SK-N-SH treated with all-trans-retinoic acid at 6 μM for 48 hours (cell line): ENCODE results near the gene GPR137C.

Experiments used
- ISL1 ChIP-seq: fragments of 250-450 bp; sonication (Bioruptor Pico); IDR thresholded peaks from 2 replicates; pipeline ENCODE4 v2.1.2; 2022; ENCODE audit warnings: mild to moderate bottlenecking, moderate library complexity
- POU6F1 ChIP-seq: fragments of 250-450 bp; sonication (Bioruptor Pico); IDR thresholded peaks from 2 replicates; pipeline ENCODE4 v1.8.0; 2021; ENCODE audit warnings: low read depth, mild to moderate bottlenecking, moderate library complexity, borderline replicate concordance
- SNAI2 ChIP-seq: fragments of 250-450 bp; sonication (Bioruptor Pico); IDR thresholded peaks from 2 replicates; pipeline ENCODE4 v1.5.0; 2020; ENCODE audit warnings: mild to moderate bottlenecking, moderate library complexity
- ZNF70 ChIP-seq: fragments of 450-650 bp; formaldehyde crosslinking; IDR thresholded peaks from 2 replicates; pipeline ENCODE4 v1.5.0; 2020; ENCODE audit warnings: mild to moderate bottlenecking, moderate library complexity

The GPR137C gene

GRCh38 chr14:52686176-52686575 is 133.5 kb downstream of the GPR137C start (continued):
- no peak for TF ChIP-seq POU6F1 (CRISPR knock-in tag)
- no peak for TF ChIP-seq SNAI2 (CRISPR knock-in tag)
- no peak for TF ChIP-seq ZNF70 (CRISPR knock-in tag)
- TF ChIP-seq ISL1 (CRISPR knock-in tag), result no peak
